ENCODE results near the gene HIRA. TPM values are rescaled to one million over a fixed set of nuclear protein-coding genes. Genes with fewer than 3 reads are reported as not detected.

The HIRA gene
- total RNA-seq, 1 donor from 2014 or later: 7.3 TPM

GRCh38 chr22:19453718-19454117 is 22.2 kb upstream of the HIRA start:
- H3K9me3 ChIP-seq (ENCODE audit: control insufficient read depth in 3 of 3, low read length in 3 of 3): no peaks in the 10 kb centered on the region
- H3K4me1 ChIP-seq (ENCODE audit: control insufficient read depth in 3 of 3, insufficient read depth in 3 of 3, low read length in 3 of 3): peaks cover 0 to 4% (median 3%) of the 10 kb centered on the region in 3 donors
- H3K27me3 ChIP-seq (ENCODE audit: control insufficient read depth in 3 of 3, insufficient read depth in 3 of 3, low read length in 3 of 3): no peaks in the 10 kb centered on the region
- H3K9ac ChIP-seq (ENCODE audit: low read depth in 1 of 3, low read length in 3 of 3): peak overlapping the region in 1 of 3 donors; percentile 20
- no peak overlapping the region for H3K4me3 ChIP-seq (ENCODE audit: low read length in 3 of 3)
- peaks cover 64 to 85% (median 64%) of the 10 kb centered on the region in 3 donors for H3K36me3 ChIP-seq (ENCODE audit: control insufficient read depth in 3 of 3, insufficient read depth in 3 of 3, low read length in 3 of 3)
- H3K27ac ChIP-seq (ENCODE audit: low read depth, low read length): no peak overlapping the region

- H3K27me3 ChIP-seq (ENCODE audit: control insufficient read depth in 3 of 3, insufficient read depth in 3 of 3, low read length in 3 of 3): no peaks in the 10 kb centered on the region
- H3K27ac ChIP-seq (ENCODE audit: low read depth, low read length): no peak overlapping the region
- H3K4me1 ChIP-seq (ENCODE audit: control insufficient read depth in 3 of 3, insufficient read depth in 3 of 3, low read length in 3 of 3): peaks cover 8 to 19% (median 17%) of the 10 kb centered on the region in 3 donors
- no peak overlapping the region for H3K9ac ChIP-seq (ENCODE audit: low read depth in 1 of 3, low read length in 3 of 3)
- H3K9me3 ChIP-seq (ENCODE audit: control insufficient read depth in 3 of 3, low read length in 3 of 3): no peaks in the 10 kb centered on the region
- no peak overlapping the region for H3K4me3 ChIP-seq (ENCODE audit: low read length in 3 of 3)
- H3K36me3 ChIP-seq (ENCODE audit: control insufficient read depth in 3 of 3, insufficient read depth in 3 of 3, low read length in 3 of 3): peaks cover 51 to 67% (median 51%) of the 10 kb centered on the region in 3 donors
Measured at GRCh38 chr22:19451570-19451969, 20.0 kb upstream of the HIRA start.

GRCh38 chr22:19450363-19451175 is 19.0 kb upstream of the HIRA start:
- H3K27me3 ChIP-seq (ENCODE audit: control insufficient read depth in 3 of 3, insufficient read depth in 3 of 3, low read length in 3 of 3): no peaks in the 10 kb centered on the region
- peaks cover 41 to 57% (median 41%) of the 10 kb centered on the region in 3 donors for H3K36me3 ChIP-seq (ENCODE audit: control insufficient read depth in 3 of 3, insufficient read depth in 3 of 3, low read length in 3 of 3)
- no peak overlapping the region for H3K27ac ChIP-seq (ENCODE audit: low read depth, low read length)

GRCh38 chr22:19449422-19449767 is 17.9 kb upstream of the HIRA start:
- Histone ChIP-seq H3K9me3 (ENCODE audit: control insufficient read depth in 3 of 3, low read length in 3 of 3) (no peaks in the 10 kb centered on the region), H3K27ac (ENCODE audit: low read depth, low read length) (no peak overlapping the region), H3K27me3 (ENCODE audit: control insufficient read depth in 3 of 3, insufficient read depth in 3 of 3, low read length in 3 of 3) (no peaks in the 10 kb centered on the region), H3K9ac (ENCODE audit: low read depth in 1 of 3, low read length in 3 of 3) (no peak overlapping the region), H3K4me1 (ENCODE audit: control insufficient read depth in 3 of 3, insufficient read depth in 3 of 3, low read length in 3 of 3) (peaks cover 13 to 36% (median 27%) of the 10 kb centered on the region in 3 donors), H3K36me3 (ENCODE audit: control insufficient read depth in 3 of 3, insufficient read depth in 3 of 3, low read length in 3 of 3) (peaks cover 32 to 50% (median 34%) of the 10 kb centered on the region in 3 donors), H3K4me3 (ENCODE audit: low read length in 3 of 3) (no peak overlapping the region)

More at GRCh38 chr22:19450363-19451175, 19.0 kb upstream of the HIRA start:
- Histone ChIP-seq H3K9me3 (ENCODE audit: control insufficient read depth in 3 of 3, low read length in 3 of 3) (no peaks in the 10 kb centered on the region), H3K4me3 (ENCODE audit: low read length in 3 of 3) (no peak overlapping the region), H3K4me1 (ENCODE audit: control insufficient read depth in 3 of 3, insufficient read depth in 3 of 3, low read length in 3 of 3) (peaks cover 13 to 27% (median 26%) of the 10 kb centered on the region in 3 donors), H3K9ac (ENCODE audit: low read depth in 1 of 3, low read length in 3 of 3) (no peak overlapping the region)

GRCh38 chr22:19448739-19449421 is 17.3 kb upstream of the HIRA start:
- no peaks in the 10 kb centered on the region for H3K27me3 ChIP-seq (ENCODE audit: control insufficient read depth in 3 of 3, insufficient read depth in 3 of 3, low read length in 3 of 3)
- H3K36me3 ChIP-seq (ENCODE audit: control insufficient read depth in 3 of 3, insufficient read depth in 3 of 3, low read length in 3 of 3): peaks cover 33 to 49% (median 34%) of the 10 kb centered on the region in 3 donors
- peak overlapping the region in 1 of 3 donors; percentile 96 for H3K9ac ChIP-seq (ENCODE audit: low read depth in 1 of 3, low read length in 3 of 3)
- no peaks in the 10 kb centered on the region for H3K9me3 ChIP-seq (ENCODE audit: control insufficient read depth in 3 of 3, low read length in 3 of 3)
- H3K4me1 ChIP-seq (ENCODE audit: control insufficient read depth in 3 of 3, insufficient read depth in 3 of 3, low read length in 3 of 3): peaks cover 17 to 42% (median 31%) of the 10 kb centered on the region in 3 donors
- H3K27ac ChIP-seq (ENCODE audit: low read depth, low read length): peak overlapping the region; percentile 89
- no peak overlapping the region for H3K4me3 ChIP-seq (ENCODE audit: low read length in 3 of 3)

GRCh38 chr22:19448076-19448607 is 16.6 kb upstream of the HIRA start:
- no peaks in the 10 kb centered on the region for H3K27me3 ChIP-seq (ENCODE audit: control insufficient read depth in 3 of 3, insufficient read depth in 3 of 3, low read length in 3 of 3)
- peak overlapping the region; percentile 80 to 91 (median 84) for H3K4me3 ChIP-seq (ENCODE audit: low read length in 3 of 3)
- H3K27ac ChIP-seq (ENCODE audit: low read depth, low read length): peak overlapping the region; percentile 89
- peaks cover 30 to 48% (median 34%) of the 10 kb centered on the region in 3 donors for H3K36me3 ChIP-seq (ENCODE audit: control insufficient read depth in 3 of 3, insufficient read depth in 3 of 3, low read length in 3 of 3)
- H3K9me3 ChIP-seq (ENCODE audit: control insufficient read depth in 3 of 3, low read length in 3 of 3): no peaks in the 10 kb centered on the region
- H3K4me1 ChIP-seq (ENCODE audit: control insufficient read depth in 3 of 3, insufficient read depth in 3 of 3, low read length in 3 of 3): peaks cover 24 to 49% (median 38%) of the 10 kb centered on the region in 3 donors
- H3K9ac ChIP-seq (ENCODE audit: low read depth in 1 of 3, low read length in 3 of 3): peak overlapping the region; percentile 80 to 96 (median 86)

- Histone ChIP-seq H3K27me3 (ENCODE audit: control insufficient read depth in 3 of 3, insufficient read depth in 3 of 3, low read length in 3 of 3) (no peaks in the 10 kb centered on the region), H3K9me3 (ENCODE audit: control insufficient read depth in 3 of 3, low read length in 3 of 3) (no peaks in the 10 kb centered on the region), H3K36me3 (ENCODE audit: control insufficient read depth in 3 of 3, insufficient read depth in 3 of 3, low read length in 3 of 3) (peaks cover 23 to 42% (median 30%) of the 10 kb centered on the region in 3 donors), H3K4me3 (ENCODE audit: low read length in 3 of 3) (peak within 1 kb of the TSS; percentile 80 to 91 (median 84)), H3K9ac (ENCODE audit: low read depth in 1 of 3, low read length in 3 of 3) (peak within 1 kb of the TSS; percentile 80 to 96 (median 86)), H3K27ac (ENCODE audit: low read depth, low read length) (peak within 1 kb of the TSS; percentile 89), H3K4me1 (ENCODE audit: control insufficient read depth in 3 of 3, insufficient read depth in 3 of 3, low read length in 3 of 3) (peaks cover 24 to 55% (median 42%) of the 10 kb centered on the region in 3 donors)
Measured at GRCh38 chr22:19447330-19448075, 16.0 kb upstream of the HIRA start, which contains the start of gene C22orf39. C22orf39 (minus strand) TSS chr22:19447711; CDS start chr22:19447688, 23 bp downstream.

GRCh38 chr22:19446603-19447329 is 15.2 kb upstream of the HIRA start:
- H3K9ac ChIP-seq (ENCODE audit: low read depth in 1 of 3, low read length in 3 of 3): peak overlapping the region; percentile 80 to 96 (median 86)
- no peaks in the 10 kb centered on the region for H3K9me3 ChIP-seq (ENCODE audit: control insufficient read depth in 3 of 3, low read length in 3 of 3)
- peaks cover 24 to 45% (median 33%) of the 10 kb centered on the region in 3 donors for H3K36me3 ChIP-seq (ENCODE audit: control insufficient read depth in 3 of 3, insufficient read depth in 3 of 3, low read length in 3 of 3)
- peak overlapping the region; percentile 89 for H3K27ac ChIP-seq (ENCODE audit: low read depth, low read length)
- H3K27me3 ChIP-seq (ENCODE audit: control insufficient read depth in 3 of 3, insufficient read depth in 3 of 3, low read length in 3 of 3): no peaks in the 10 kb centered on the region
- H3K4me1 ChIP-seq (ENCODE audit: control insufficient read depth in 3 of 3, insufficient read depth in 3 of 3, low read length in 3 of 3): peaks cover 30 to 63% (median 49%) of the 10 kb centered on the region in 3 donors
- H3K4me3 ChIP-seq (ENCODE audit: low read length in 3 of 3): peak overlapping the region; percentile 80 to 91 (median 84)

Data from skeletal muscle tissue (tissue), 4 donors.